Liver (tissue), 9 donors: ENCODE results near the gene SOX6. TPM values are rescaled to one million over a fixed set of nuclear protein-coding genes. Genes with fewer than 3 reads are reported as not detected.

Experiments
- DNase-seq: peaks from one replicate; pipeline ENCODE4 v3.0.0-alpha.2; 2017; ENCODE audit warnings: low spot score
- H3K27ac ChIP-seq, 2 donors: one replicate each; pipeline ENCODE4 v1.7.0; 2013; ENCODE audit warnings: inconsistent platforms in 2 of 2, low read length in 2 of 2, control low read depth in 1 of 2, low read depth in 1 of 2, mild to moderate bottlenecking in 1 of 2
- H3K27me3 ChIP-seq, 4 donors: one replicate each; pipeline versions ENCODE4 v1.6.1 to v1.7.0; 2013; ENCODE audit warnings: low read length in 3 of 4, inconsistent platforms in 1 of 4, mild to moderate bottlenecking in 1 of 4, moderate library complexity in 1 of 4; ENCODE audit not compliant: control insufficient read depth in 4 of 4, insufficient read depth in 4 of 4
- H3K36me3 ChIP-seq, 4 donors: one replicate each; pipeline versions ENCODE4 v1.6.1 to v1.7.0; 2013; ENCODE audit warnings: low read length in 3 of 4, mild to moderate bottlenecking in 3 of 4, low read depth in 1 of 4, moderate library complexity in 1 of 4; ENCODE audit not compliant: control insufficient read depth in 4 of 4, insufficient read depth in 3 of 4
- H3K4me1 ChIP-seq, 4 donors: one replicate each; pipeline versions ENCODE4 v1.6.1 to v1.7.0; 2013; ENCODE audit warnings: low read length in 3 of 4, mild to moderate bottlenecking in 3 of 4, moderate library complexity in 1 of 4; ENCODE audit not compliant: control insufficient read depth in 4 of 4, insufficient read depth in 4 of 4
- H3K4me3 ChIP-seq, 3 donors: one replicate each; pipeline versions ENCODE4 v1.6.1 to v1.7.0; 2013; ENCODE audit warnings: low read length in 3 of 3, control low read depth in 1 of 3, low read depth in 1 of 3, mild to moderate bottlenecking in 1 of 3
- H3K9ac ChIP-seq, 2 donors: one replicate each; pipeline ENCODE4 v1.7.0; 2013; ENCODE audit warnings: low read length in 2 of 2, mild to moderate bottlenecking in 2 of 2, moderate library complexity in 2 of 2, control low read depth in 1 of 2, low read depth in 1 of 2
- H3K9me3 ChIP-seq, 4 donors: one replicate each; pipeline versions ENCODE4 v1.6.1 to v1.7.0; 2013; ENCODE audit warnings: low read length in 3 of 4; ENCODE audit not compliant: control insufficient read depth in 4 of 4
- EGR1 ChIP-seq, 2 donors: IDR thresholded peaks; 2 replicates each; pipeline ENCODE4 v1.6.1; 2016 to 2018; ENCODE audit warnings: antibody characterized with exemption in 2 of 2, low read depth in 2 of 2
- FOXA1 ChIP-seq: IDR thresholded peaks from 2 replicates; pipeline ENCODE4 v1.6.1; 2016; ENCODE audit warnings: antibody characterized with exemption
- FOXA2 ChIP-seq: IDR thresholded peaks from 2 replicates; pipeline ENCODE4 v1.6.1; 2016; ENCODE audit warnings: antibody characterized with exemption
- GABPA ChIP-seq, 2 donors: IDR thresholded peaks in 1 of 2; conservative IDR thresholded peaks in 1 of 2; 2 replicates each; pipeline ENCODE4 v1.6.1; 2016; ENCODE audit warnings: antibody characterized with exemption in 2 of 2, mild to moderate bottlenecking in 1 of 2, moderate library complexity in 1 of 2
- JUND ChIP-seq, 2 donors: IDR thresholded peaks; 2 replicates each; pipeline ENCODE4 v1.6.1; 2016; ENCODE audit warnings: antibody characterized with exemption in 2 of 2
- MAX ChIP-seq: IDR thresholded peaks from 2 replicates; pipeline ENCODE4 v1.6.1; 2016; ENCODE audit warnings: antibody characterized with exemption
- RAD21 ChIP-seq, 2 donors: IDR thresholded peaks; 2 replicates each; pipeline ENCODE4 v1.6.1; 2016; ENCODE audit warnings: antibody characterized with exemption in 2 of 2, mild to moderate bottlenecking in 2 of 2
- RXRA ChIP-seq, 2 donors: IDR thresholded peaks; 2 replicates each; pipeline ENCODE4 v1.6.1; 2017 to 2018; ENCODE audit warnings: antibody characterized with exemption in 2 of 2, mild to moderate bottlenecking in 1 of 2
- SP1 ChIP-seq: IDR thresholded peaks from 2 replicates; pipeline ENCODE4 v1.6.1; 2018; ENCODE audit warnings: antibody characterized with exemption, mild to moderate bottlenecking
- TAF1 ChIP-seq: conservative IDR thresholded peaks from 2 replicates; pipeline ENCODE4 v1.6.1; 2016; ENCODE audit warnings: antibody characterized with exemption, mild to moderate bottlenecking
- WGBS: extraction: QIAGEN DNeasy Blood & Tissue Kit; methylation state at CpG from one replicate; pipeline ENCODE4 v1.1.7; 2013; 5-methylcytosine and 5-hydroxymethylcytosine counted together
- polyA plus RNA-seq, 2 donors: library from polyadenylated mRNA; stranded (reverse) in 1 of 2; unstranded in 1 of 2; fragments of 200-250 nt in 1 of 2; fragments of >200 nt in 1 of 2; fragmentation: Nextera tagmentation in 1 of 2; extraction: Ambion mirVana in 1 of 2; gene quantifications; one replicate each; pipeline versions ENCODE4 v1.2.1 to v1.2.3, GENCODE V29; 2013 to 2015
- total RNA-seq, 2 donors: library from RNA; depleted of rRNA; stranded (reverse); fragments of >200 nt; gene quantifications; one replicate each; pipeline ENCODE4 v1.2.3, GENCODE V29; 2014
- TF ChIP-seq, protein P1 (sequence below): IDR thresholded peaks from 2 replicates; pipeline ENCODE4 v1.6.1; 2016; ENCODE audit warnings: antibody characterized with exemption, mild to moderate bottlenecking
- TF ChIP-seq, protein P2 (sequence below): IDR thresholded peaks from 2 replicates; pipeline ENCODE4 v1.6.1; 2016; ENCODE audit warnings: antibody characterized with exemption
- TF ChIP-seq, protein P3 (sequence below): fragments of 150-350 bp; IDR thresholded peaks from 2 replicates; pipeline ENCODE4 v1.5.1; 2017; ENCODE audit warnings: improper control_type of control experiment, low read depth, low read length; ENCODE audit not compliant: missing input control
- donor health status: healthy.
- donor health status: healthy.
- donor health status: healthy.
- donor health status: healthy.
- donor health status: healthy.

The SOX6 gene
- total and polyA plus RNA-seq, 4 donors: 2.4 to 111 (median 14.8) TPM

DNA sequence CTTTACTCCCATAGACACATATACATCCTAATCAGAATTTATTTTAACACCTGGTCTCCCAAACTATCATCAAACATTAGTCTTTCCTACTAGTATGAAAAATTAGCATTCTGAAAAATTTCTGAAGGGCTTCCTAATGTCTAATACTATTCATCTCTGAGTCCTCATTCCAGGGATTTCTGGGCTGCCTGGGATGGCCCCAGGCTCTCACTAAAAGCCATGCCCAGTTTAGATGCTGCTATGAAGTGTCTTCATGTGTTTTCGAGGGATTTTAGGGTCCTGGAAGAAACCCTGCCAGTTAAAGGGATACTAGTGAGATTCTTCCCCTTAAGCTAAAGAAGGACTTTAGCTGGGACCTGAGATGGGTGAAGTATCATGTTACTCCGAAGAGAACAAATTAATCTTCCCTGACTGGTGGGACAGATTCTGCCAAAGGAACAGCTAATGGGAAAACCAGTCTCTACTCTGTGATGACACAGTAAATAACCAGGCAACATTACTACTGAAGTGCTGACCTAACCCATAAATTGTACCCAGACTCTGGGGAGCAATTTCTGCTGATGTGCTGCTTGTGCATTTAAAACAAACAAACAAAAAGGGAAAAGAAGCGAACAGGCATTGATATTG is 342.6 kb downstream of the SOX6 start:
- peaks cover 0 to 2% (median under 1%) of the 10 kb centered on the region in 4 donors for H3K4me1 ChIP-seq
- TF ChIP-seq, protein P1, sequence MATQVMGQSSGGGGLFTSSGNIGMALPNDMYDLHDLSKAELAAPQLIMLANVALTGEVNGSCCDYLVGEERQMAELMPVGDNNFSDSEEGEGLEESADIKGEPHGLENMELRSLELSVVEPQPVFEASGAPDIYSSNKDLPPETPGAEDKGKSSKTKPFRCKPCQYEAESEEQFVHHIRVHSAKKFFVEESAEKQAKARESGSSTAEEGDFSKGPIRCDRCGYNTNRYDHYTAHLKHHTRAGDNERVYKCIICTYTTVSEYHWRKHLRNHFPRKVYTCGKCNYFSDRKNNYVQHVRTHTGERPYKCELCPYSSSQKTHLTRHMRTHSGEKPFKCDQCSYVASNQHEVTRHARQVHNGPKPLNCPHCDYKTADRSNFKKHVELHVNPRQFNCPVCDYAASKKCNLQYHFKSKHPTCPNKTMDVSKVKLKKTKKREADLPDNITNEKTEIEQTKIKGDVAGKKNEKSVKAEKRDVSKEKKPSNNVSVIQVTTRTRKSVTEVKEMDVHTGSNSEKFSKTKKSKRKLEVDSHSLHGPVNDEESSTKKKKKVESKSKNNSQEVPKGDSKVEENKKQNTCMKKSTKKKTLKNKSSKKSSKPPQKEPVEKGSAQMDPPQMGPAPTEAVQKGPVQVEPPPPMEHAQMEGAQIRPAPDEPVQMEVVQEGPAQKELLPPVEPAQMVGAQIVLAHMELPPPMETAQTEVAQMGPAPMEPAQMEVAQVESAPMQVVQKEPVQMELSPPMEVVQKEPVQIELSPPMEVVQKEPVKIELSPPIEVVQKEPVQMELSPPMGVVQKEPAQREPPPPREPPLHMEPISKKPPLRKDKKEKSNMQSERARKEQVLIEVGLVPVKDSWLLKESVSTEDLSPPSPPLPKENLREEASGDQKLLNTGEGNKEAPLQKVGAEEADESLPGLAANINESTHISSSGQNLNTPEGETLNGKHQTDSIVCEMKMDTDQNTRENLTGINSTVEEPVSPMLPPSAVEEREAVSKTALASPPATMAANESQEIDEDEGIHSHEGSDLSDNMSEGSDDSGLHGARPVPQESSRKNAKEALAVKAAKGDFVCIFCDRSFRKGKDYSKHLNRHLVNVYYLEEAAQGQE: no peak
- TF ChIP-seq TAF1: no peak
- H3K9ac ChIP-seq: no peak overlapping the region
- DNase-seq: no peak
- H3K27ac ChIP-seq: no peak overlapping the region
- 81% methylated on average over 3 of the region's 3 CpGs for WGBS
- H3K36me3 ChIP-seq: no peaks in the 10 kb centered on the region
- H3K9me3 ChIP-seq: no peaks in the 10 kb centered on the region
- no peak overlapping the region for H3K4me3 ChIP-seq
- no peaks in the 10 kb centered on the region for H3K27me3 ChIP-seq

DNA sequence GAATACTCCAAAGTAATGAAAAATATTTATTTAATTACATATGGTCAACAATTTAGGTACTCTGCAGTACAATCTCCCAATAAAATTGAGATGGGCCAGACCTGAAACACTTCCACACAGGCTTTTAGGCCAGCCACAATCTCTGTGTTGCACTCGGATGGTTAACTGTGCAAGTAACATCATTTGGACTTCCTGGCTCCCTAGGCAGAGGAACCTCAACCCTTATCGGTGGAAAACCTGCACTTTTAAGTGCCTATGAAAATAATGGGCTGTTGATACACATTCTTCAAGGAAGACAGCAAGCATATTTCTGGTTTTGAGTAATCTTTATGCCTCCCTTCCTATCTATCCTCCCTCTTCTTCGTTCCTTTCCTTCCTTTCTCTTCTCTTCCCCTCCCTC is 343.1 kb downstream of the SOX6 start:
- Histone ChIP-seq H3K36me3 (no peaks in the 10 kb centered on the region), H3K27ac (no peak overlapping the region), H3K9ac (no peak overlapping the region), H3K4me3 (no peak overlapping the region), H3K27me3 (no peaks in the 10 kb centered on the region), H3K4me1 (peaks cover 0 to 2% (median under 1%) of the 10 kb centered on the region in 4 donors), H3K9me3 (no peaks in the 10 kb centered on the region)
- no peak for TF ChIP-seq RXRA (IDR thresholded peaks at IDR 0.05)
- TF ChIP-seq, protein P2, sequence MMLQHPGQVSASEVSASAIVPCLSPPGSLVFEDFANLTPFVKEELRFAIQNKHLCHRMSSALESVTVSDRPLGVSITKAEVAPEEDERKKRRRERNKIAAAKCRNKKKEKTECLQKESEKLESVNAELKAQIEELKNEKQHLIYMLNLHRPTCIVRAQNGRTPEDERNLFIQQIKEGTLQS: no peak
- TF ChIP-seq JUND (IDR thresholded peaks at IDR 0.05): no peak
- no peak for TF ChIP-seq GABPA (IDR thresholded peaks at IDR 0.05 in 1 of 2, conservative IDR thresholded peaks at IDR 0.05 in 1 of 2)
- TF ChIP-seq SP1: no peak
- no peak for TF ChIP-seq MAX
- no peak for TF ChIP-seq FOXA2
- TF ChIP-seq, protein P3, sequence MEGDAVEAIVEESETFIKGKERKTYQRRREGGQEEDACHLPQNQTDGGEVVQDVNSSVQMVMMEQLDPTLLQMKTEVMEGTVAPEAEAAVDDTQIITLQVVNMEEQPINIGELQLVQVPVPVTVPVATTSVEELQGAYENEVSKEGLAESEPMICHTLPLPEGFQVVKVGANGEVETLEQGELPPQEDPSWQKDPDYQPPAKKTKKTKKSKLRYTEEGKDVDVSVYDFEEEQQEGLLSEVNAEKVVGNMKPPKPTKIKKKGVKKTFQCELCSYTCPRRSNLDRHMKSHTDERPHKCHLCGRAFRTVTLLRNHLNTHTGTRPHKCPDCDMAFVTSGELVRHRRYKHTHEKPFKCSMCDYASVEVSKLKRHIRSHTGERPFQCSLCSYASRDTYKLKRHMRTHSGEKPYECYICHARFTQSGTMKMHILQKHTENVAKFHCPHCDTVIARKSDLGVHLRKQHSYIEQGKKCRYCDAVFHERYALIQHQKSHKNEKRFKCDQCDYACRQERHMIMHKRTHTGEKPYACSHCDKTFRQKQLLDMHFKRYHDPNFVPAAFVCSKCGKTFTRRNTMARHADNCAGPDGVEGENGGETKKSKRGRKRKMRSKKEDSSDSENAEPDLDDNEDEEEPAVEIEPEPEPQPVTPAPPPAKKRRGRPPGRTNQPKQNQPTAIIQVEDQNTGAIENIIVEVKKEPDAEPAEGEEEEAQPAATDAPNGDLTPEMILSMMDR: no peak
- no peak for TF ChIP-seq EGR1 (IDR thresholded peaks at IDR 0.05; ENCODE audit: low read depth in 2 of 2)
- TF ChIP-seq TAF1: no peak
- no peak for TF ChIP-seq FOXA1
- no peak for TF ChIP-seq RAD21 (IDR thresholded peaks at IDR 0.05)
- WGBS: 77% methylated on average over 3 of the region's 3 CpGs
- DNase-seq: no peak
